Fibroblast of the aortic adventitia (primary cell): ENCODE results near the gene TMEM229B. TPM values are rescaled to one million over a fixed set of nuclear protein-coding genes. Genes with fewer than 3 reads are reported as not detected.

Source experiments
- DNase-seq: peaks from one replicate; pipeline ENCODE4 v3.0.0-alpha.2; 2010; ENCODE audit warnings: low read depth
- H3K4me3 ChIP-seq: 2 replicates; pipeline ENCODE4 v1.5.1; 2011; ENCODE audit warnings: low read depth, mild to moderate bottlenecking, control low read depth, low read length, moderate library complexity
- total RNA-seq: library from RNA; depleted of rRNA; stranded (reverse); fragments of >200 nt; gene quantifications from 2 replicates; pipeline ENCODE4 v1.2.3, GENCODE V29; 2012; ENCODE audit warnings: low replicate concordance
- TF ChIP-seq, protein P1 (sequence below): IDR thresholded peaks from 2 replicates; pipeline ENCODE4 v1.5.1; 2011; ENCODE audit warnings: mild to moderate bottlenecking, low read length, control low read depth, inconsistent platforms; ENCODE audit not compliant: insufficient read depth

Gene TMEM229B
- total RNA-seq, 1 donor: 0.81 TPM

DNA sequence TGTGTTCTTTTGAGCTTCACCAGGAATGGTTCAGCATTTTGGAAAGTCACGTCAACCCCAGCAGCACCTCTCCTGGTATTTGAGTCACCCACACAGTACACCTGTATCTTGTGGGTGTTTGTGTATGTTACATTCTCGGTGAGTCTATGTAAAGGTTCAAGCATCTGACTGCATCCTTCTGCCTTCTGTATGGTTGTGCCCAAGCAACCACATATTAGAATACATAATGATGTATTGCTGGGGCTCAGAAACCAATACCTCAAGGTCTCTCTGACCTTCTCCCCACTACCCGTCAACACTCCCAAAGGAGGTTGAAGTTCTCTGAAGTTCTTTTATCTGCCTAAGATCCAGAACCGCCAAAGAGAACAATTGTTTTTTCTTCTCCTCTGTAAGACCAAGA is 9.2 kb upstream of the TMEM229B start:
- TF ChIP-seq, protein P1, sequence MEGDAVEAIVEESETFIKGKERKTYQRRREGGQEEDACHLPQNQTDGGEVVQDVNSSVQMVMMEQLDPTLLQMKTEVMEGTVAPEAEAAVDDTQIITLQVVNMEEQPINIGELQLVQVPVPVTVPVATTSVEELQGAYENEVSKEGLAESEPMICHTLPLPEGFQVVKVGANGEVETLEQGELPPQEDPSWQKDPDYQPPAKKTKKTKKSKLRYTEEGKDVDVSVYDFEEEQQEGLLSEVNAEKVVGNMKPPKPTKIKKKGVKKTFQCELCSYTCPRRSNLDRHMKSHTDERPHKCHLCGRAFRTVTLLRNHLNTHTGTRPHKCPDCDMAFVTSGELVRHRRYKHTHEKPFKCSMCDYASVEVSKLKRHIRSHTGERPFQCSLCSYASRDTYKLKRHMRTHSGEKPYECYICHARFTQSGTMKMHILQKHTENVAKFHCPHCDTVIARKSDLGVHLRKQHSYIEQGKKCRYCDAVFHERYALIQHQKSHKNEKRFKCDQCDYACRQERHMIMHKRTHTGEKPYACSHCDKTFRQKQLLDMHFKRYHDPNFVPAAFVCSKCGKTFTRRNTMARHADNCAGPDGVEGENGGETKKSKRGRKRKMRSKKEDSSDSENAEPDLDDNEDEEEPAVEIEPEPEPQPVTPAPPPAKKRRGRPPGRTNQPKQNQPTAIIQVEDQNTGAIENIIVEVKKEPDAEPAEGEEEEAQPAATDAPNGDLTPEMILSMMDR: no peak
- no peak overlapping the region for H3K4me3 ChIP-seq
- no peak for DNase-seq

DNA sequence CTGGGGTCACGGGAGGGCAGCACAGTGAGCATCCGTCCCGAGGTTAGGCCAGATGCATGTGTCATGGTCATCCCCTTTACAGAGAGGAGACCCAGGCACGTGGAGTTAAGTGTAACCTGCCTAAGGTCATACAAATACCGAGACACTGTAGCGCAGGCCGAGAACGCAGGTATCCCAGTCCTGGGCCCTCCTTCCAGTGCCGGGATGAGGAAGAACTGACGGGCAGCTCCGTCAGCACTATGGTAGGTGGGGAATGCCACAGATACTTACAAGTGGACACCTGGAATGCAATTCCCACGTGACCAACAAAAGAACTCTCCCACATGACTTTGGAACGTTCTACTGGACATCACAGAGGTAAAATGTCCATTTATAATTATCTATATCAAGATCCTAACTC is 8.7 kb upstream of the TMEM229B start:
- H3K4me3 ChIP-seq: no peak overlapping the region
- TF ChIP-seq, protein P1: no peak
- DNase-seq: no peak

DNA sequence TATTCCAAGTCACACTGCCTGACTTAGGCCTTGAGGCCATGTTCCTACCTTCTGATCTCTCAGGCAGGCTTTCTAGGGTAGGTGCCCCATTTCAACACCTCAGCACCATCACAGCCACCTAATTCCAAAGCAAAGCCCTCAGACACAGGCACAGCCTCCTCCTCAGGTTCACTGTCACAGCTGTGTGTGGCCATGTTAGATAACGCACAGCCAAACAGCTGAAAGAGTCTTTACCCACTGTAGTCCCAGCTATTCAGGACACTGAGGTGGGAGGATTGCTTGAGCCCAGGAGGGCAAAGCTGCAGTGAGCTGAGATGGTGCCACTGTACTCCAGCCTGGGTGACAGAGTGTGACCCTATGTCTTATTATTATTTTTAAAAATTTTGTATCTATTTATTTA is 7.3 kb upstream of the TMEM229B start:
- DNase-seq: no peak
- TF ChIP-seq, protein P1: no peak
- H3K4me3 ChIP-seq: no peak overlapping the region

DNA sequence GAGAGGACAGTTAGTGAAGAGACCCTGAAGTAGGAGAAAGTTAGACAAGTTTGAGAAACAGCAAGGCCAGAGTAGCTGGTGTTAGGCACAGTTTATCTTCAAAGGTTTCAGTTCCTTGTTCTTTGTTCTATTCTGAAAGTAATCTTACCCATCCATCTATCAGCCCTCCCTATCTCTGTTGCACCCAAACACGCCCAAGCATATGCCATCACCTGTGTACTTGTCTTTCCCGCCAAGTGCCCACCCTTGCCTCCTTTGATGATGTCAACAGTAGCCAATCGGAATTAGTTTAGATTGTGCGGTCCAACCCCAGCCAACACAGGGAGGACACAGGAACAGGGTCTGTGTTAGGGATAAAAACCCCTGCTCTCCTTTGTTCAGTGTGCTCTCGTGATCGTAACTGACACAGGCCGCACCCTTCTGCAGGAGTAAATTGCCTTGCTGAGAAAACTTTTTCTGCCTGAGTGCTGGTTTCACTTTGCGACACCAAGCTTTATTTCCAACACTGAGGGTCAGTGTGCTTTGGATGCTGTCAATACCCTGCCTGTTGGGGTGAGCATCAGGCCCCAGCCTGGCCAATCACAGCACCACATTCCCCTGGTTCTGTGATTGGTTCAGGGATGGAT is 4.7 kb upstream of the TMEM229B start:
- TF ChIP-seq, protein P1: no peak
- no peak overlapping the region for H3K4me3 ChIP-seq

DNA sequence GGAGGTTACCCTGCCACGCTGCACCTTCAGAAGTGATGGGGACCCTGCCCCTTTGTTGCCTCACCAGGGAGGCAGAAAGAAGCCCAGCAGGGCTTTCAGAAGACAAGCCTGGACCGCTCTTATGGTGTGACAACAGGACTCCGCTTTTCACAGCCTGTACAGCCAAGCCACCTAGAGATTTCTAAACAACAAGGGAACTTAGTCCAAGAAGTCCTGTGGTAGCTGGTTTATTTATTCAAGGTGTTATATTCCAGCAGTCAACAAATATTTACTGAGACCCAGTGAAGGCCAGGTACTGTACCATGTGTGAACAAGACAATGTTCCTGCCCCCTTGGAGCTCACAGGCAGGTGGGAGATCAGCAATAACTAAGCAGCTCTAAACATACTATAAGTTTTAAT is 4.0 kb upstream of the TMEM229B start:
- TF ChIP-seq, protein P1: no peak
- DNase-seq: no peak
- no peak overlapping the region for H3K4me3 ChIP-seq

More for the DNA sequence above, 4.7 kb upstream of the TMEM229B start:
- DNase-seq: no peak

DNA sequence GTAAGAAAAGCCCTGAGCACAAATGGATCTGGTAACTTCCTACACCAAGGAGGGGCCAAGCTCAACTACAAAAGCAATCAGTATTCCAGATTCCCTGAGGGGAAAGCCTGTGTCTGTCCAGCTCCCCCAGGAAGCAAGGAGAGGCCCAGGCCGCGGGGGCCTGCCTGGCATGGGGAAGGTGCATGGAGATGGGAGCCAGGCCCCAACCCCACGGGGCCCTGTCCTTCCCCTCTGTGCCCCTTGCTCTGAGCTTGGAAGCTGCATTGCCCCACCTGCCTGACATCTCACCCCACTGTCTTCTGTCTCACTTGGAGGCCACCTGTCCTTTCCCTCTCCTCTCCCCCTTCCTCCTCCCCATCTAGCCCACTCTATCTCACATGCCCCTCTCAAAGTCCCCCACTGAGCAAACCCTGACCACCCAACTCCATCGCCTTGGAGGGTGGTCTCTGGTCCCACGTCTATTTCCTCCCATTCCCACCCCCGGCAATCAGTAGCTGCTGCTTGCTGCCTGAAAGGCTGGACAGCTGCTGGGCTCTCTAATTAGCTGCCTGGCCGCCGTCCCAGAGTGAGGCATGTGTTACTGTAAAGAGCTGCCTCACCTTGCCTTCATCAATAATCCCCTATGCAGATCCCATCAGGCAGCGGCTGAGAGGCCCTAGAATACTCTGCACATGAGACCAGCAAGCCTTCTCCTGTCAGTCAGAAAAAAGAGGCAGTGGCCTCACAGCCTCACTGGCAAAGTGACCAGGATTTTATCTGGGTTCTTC is 3.4 kb upstream of the TMEM229B start:
- TF ChIP-seq, protein P1: no peak
- DNase-seq: no peak
- no peak overlapping the region for H3K4me3 ChIP-seq
